CD14-positive monocyte (primary cell): ENCODE measurements around the gene DES. TPM values are rescaled to one million over a fixed set of nuclear protein-coding genes. Genes with fewer than 3 reads are reported as not detected.

Experiments used
- DNase-seq, 3 donors: peaks; one replicate each; pipeline ENCODE4 v3.0.0-alpha.2; 2011 to 2022
- H2AFZ ChIP-seq: 2 replicates; pipeline ENCODE4 v1.6.0; 2012; ENCODE audit warnings: mild to moderate bottlenecking, low read depth, low read length, inconsistent platforms; ENCODE audit not compliant: insufficient read depth, poor library complexity, severe bottlenecking
- H3K27ac ChIP-seq, 2 donors: 1 replicate in 1 of 2; 2 replicates in 1 of 2; pipeline ENCODE4 v1.5.1; 2012 to 2013; ENCODE audit warnings: low read length in 2 of 2, control low read depth in 1 of 2, inconsistent platforms in 1 of 2, low read depth in 1 of 2, mild to moderate bottlenecking in 1 of 2
- H3K27me3 ChIP-seq, 2 donors: one replicate each; pipeline versions ENCODE4 v1.6.0 to v1.6.1; 2011 to 2013; ENCODE audit warnings: low read length in 2 of 2; ENCODE audit not compliant: control insufficient read depth in 2 of 2, insufficient read depth in 2 of 2
- H3K36me3 ChIP-seq, 2 donors: replicated peaks in 1 of 2; 1 replicate in 1 of 2; 2 replicates in 1 of 2; pipeline versions ENCODE4 v1.5.1 to v1.6.1; 2012 to 2013; ENCODE audit warnings: low read length in 2 of 2, control low read depth in 1 of 2, inconsistent platforms in 1 of 2, mild to moderate bottlenecking in 1 of 2; ENCODE audit not compliant: insufficient read depth in 2 of 2, control insufficient read depth in 1 of 2
- H3K4me1 ChIP-seq, 2 donors: 1 replicate in 1 of 2; 2 replicates in 1 of 2; pipeline versions ENCODE4 v1.5.1 to v1.6.1; 2012 to 2013; ENCODE audit warnings: low read length in 2 of 2, control low read depth in 1 of 2, inconsistent platforms in 1 of 2, mild to moderate bottlenecking in 1 of 2, moderate library complexity in 1 of 2; ENCODE audit not compliant: insufficient read depth in 2 of 2, control insufficient read depth in 1 of 2
- H3K4me2 ChIP-seq: replicated peaks from 2 replicates; pipeline ENCODE3; 2012; ENCODE audit warnings: low read length, moderate library complexity, mild to moderate bottlenecking; ENCODE audit not compliant: poor library complexity, severe bottlenecking; ENCODE audit errors: extremely low read depth
- H3K4me3 ChIP-seq, 3 experiments: fragments of 200-600 bp in 1 of 3; sonication (generic) in 1 of 3; replicated peaks in 1 of 3; 1 replicate in 2 of 3; 2 replicates in 1 of 3; pipeline ENCODE4 v1.5.1; 2011 to 2013; ENCODE audit warnings: low read length in 3 of 3, mild to moderate bottlenecking in 3 of 3, control low read depth in 2 of 3, low read depth in 2 of 3, inconsistent platforms in 1 of 3, moderate library complexity in 1 of 3
- H3K79me2 ChIP-seq: 2 replicates; pipeline ENCODE4 v1.6.0; 2012; ENCODE audit warnings: mild to moderate bottlenecking, control low read depth, inconsistent platforms, low read length, moderate library complexity; ENCODE audit not compliant: insufficient read depth
- H3K9ac ChIP-seq: 2 replicates; pipeline ENCODE4 v1.6.0; 2017; ENCODE audit warnings: low read length, mild to moderate bottlenecking; ENCODE audit not compliant: insufficient read depth, poor library complexity, severe bottlenecking
- H3K9me3 ChIP-seq, 2 donors: replicated peaks in 1 of 2; 1 replicate in 1 of 2; 2 replicates in 1 of 2; pipeline versions ENCODE4 v1.5.1 to v1.6.1; 2012 to 2013; ENCODE audit warnings: low read length in 2 of 2, control low read depth in 1 of 2; ENCODE audit not compliant: control insufficient read depth in 1 of 2, insufficient read depth in 1 of 2
- H4K20me1 ChIP-seq: 2 replicates; pipeline ENCODE4 v1.6.0; 2012; ENCODE audit warnings: mild to moderate bottlenecking, low read length, control low read depth, moderate library complexity; ENCODE audit not compliant: insufficient read depth
- H3K27ac Mint-ChIP-seq, 7 donors: one replicate each; pipeline ENCODE4 v1.8.0; 2020; ENCODE audit warnings: mild to moderate bottlenecking in 7 of 7, mixed read lengths in 7 of 7, moderate library complexity in 6 of 7, inconsistent platforms in 2 of 7
- H3K27me3 Mint-ChIP-seq, 3 donors: one replicate each; pipeline ENCODE4 v1.8.0; 2021 to 2022; ENCODE audit warnings: low read depth in 3 of 3, mild to moderate bottlenecking in 3 of 3, mixed read lengths in 3 of 3, moderate library complexity in 3 of 3, inconsistent platforms in 1 of 3
- H3K36me3 Mint-ChIP-seq, 2 donors: one replicate each; pipeline ENCODE4 v1.8.0; 2020; ENCODE audit warnings: mixed read lengths in 2 of 2, inconsistent platforms in 1 of 2, mild to moderate bottlenecking in 1 of 2
- H3K4me1 Mint-ChIP-seq: one replicate; pipeline ENCODE4 v1.8.0; 2020; ENCODE audit warnings: mild to moderate bottlenecking, mixed read lengths
- H3K4me3 Mint-ChIP-seq, 2 donors: one replicate each; pipeline ENCODE4 v1.8.0; 2020; ENCODE audit warnings: mild to moderate bottlenecking in 2 of 2, mixed read lengths in 2 of 2, moderate library complexity in 1 of 2
- H3K9me3 Mint-ChIP-seq, 7 donors: one replicate each; pipeline ENCODE4 v1.8.0; 2020 to 2022; ENCODE audit warnings: mixed read lengths in 7 of 7, mild to moderate bottlenecking in 6 of 7, moderate library complexity in 6 of 7, inconsistent platforms in 2 of 7
- WGBS: methylation state at CpG from one replicate; pipeline ENCODE4 v1.1.5; 2013; ENCODE audit warnings: missing lambda C conversion rate; ENCODE audit not compliant: insufficient coverage; 5-methylcytosine and 5-hydroxymethylcytosine counted together
- intact Hi-C, 2 donors: fragments of 100-400 bp; cut with micrococcal nuclease; formaldehyde crosslinking; loops; one replicate each; pipeline versions ENCODE4 v1.15.0 to v1.15.1; 2023
- polyA plus RNA-seq, 3 donors: library from polyadenylated mRNA; depleted of rRNA in 1 of 3; unstranded in 2 of 3; stranded (reverse) in 1 of 3; fragments of 300-500 nt in 2 of 3; fragments of >200 nt in 1 of 3; fragmentation: Illumina TruSeq in 2 of 3; gene quantifications; 1 replicate in 2 of 3; 2 replicates in 1 of 3; pipeline ENCODE4 v1.2.3, GENCODE V29; 2012 to 2021
- TF ChIP-seq, protein P1 (sequence below): fragments of 200-600 bp; IDR thresholded peaks from one replicate; pipeline ENCODE4 v1.8.0; 2022; ENCODE audit warnings: antibody characterized with exemption, mild to moderate bottlenecking

The DES gene
- polyA plus RNA-seq, 3 donors = 2.4 to 4.0 (median 2.4) TPM

DNA sequence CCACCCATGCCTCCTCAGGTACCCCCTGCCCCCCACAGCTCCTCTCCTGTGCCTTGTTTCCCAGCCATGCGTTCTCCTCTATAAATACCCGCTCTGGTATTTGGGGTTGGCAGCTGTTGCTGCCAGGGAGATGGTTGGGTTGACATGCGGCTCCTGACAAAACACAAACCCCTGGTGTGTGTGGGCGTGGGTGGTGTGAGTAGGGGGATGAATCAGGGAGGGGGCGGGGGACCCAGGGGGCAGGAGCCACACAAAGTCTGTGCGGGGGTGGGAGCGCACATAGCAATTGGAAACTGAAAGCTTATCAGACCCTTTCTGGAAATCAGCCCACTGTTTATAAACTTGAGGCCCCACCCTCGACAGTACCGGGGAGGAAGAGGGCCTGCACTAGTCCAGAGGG, 803 bp upstream of the DES start:
- no peak overlapping the region for H3K4me3 Mint-ChIP-seq
- no peaks in the 10 kb centered on the region for H3K36me3 Mint-ChIP-seq
- Histone ChIP-seq H3K4me1 (peaks cover 21 to 36% of the 10 kb centered on the region in 2 donors), H4K20me1 (no peaks in the 10 kb centered on the region), H3K79me2 (no peaks in the 10 kb centered on the region), H3K9me3 (peaks cover under 1 to 2% of the 10 kb centered on the region in 2 donors), H3K27ac (no peak overlapping the region), H3K36me3 (no peaks in the 10 kb centered on the region), H3K4me3 (no peak overlapping the region), H3K9ac (no peak overlapping the region), H3K27me3 (peaks cover 11 to 48% of the 10 kb centered on the region in 2 donors), H3K4me2 (no peak overlapping the region), H2AFZ (no peak overlapping the region)
- peaks cover 27% of the 10 kb centered on the region for H3K4me1 Mint-ChIP-seq
- 100% methylated on average over 3 of the region's 9 CpGs for WGBS
- TF ChIP-seq, protein P1, sequence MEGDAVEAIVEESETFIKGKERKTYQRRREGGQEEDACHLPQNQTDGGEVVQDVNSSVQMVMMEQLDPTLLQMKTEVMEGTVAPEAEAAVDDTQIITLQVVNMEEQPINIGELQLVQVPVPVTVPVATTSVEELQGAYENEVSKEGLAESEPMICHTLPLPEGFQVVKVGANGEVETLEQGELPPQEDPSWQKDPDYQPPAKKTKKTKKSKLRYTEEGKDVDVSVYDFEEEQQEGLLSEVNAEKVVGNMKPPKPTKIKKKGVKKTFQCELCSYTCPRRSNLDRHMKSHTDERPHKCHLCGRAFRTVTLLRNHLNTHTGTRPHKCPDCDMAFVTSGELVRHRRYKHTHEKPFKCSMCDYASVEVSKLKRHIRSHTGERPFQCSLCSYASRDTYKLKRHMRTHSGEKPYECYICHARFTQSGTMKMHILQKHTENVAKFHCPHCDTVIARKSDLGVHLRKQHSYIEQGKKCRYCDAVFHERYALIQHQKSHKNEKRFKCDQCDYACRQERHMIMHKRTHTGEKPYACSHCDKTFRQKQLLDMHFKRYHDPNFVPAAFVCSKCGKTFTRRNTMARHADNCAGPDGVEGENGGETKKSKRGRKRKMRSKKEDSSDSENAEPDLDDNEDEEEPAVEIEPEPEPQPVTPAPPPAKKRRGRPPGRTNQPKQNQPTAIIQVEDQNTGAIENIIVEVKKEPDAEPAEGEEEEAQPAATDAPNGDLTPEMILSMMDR = no peak
- intact Hi-C loops = no loop called here
- no peak overlapping the region for H3K27ac Mint-ChIP-seq
- peaks cover 0 to 14% (median 9%) of the 10 kb centered on the region in 7 donors for H3K9me3 Mint-ChIP-seq
- no peak for DNase-seq
- H3K27me3 Mint-ChIP-seq = peaks cover 50 to 64% (median 52%) of the 10 kb centered on the region in 3 donors

GRCh38 chr2:219419012-219419324, 791 bp downstream of the DES start:
- Histone ChIP-seq H3K4me2 (peak overlapping the region; percentile 49), H3K36me3 (no peaks in the 10 kb centered on the region), H2AFZ (peak overlapping the region; percentile 53), H4K20me1 (no peaks in the 10 kb centered on the region), H3K79me2 (no peaks in the 10 kb centered on the region), H3K4me1 (peaks cover 21 to 36% of the 10 kb centered on the region in 2 donors), H3K9ac (peak overlapping the region; percentile 4), H3K27me3 (peaks cover 9 to 40% of the 10 kb centered on the region in 2 donors), H3K27ac (no peak overlapping the region), H3K4me3 (peak overlapping the region in 1 of 3 experiments; percentile 42), H3K9me3 (no peaks in the 10 kb centered on the region)
- peaks cover 46 to 62% (median 53%) of the 10 kb centered on the region in 3 donors for H3K27me3 Mint-ChIP-seq
- H3K4me1 Mint-ChIP-seq = peaks cover 27% of the 10 kb centered on the region
- TF ChIP-seq, protein P1 = no peak
- H3K27ac Mint-ChIP-seq = peak overlapping the region in 1 of 7 donors; percentile 76
- intact Hi-C loops = no loop called here
- H3K9me3 Mint-ChIP-seq = peaks cover 0 to 4% (median 2%) of the 10 kb centered on the region in 7 donors
- WGBS = 43% methylated on average over 10 of the region's 12 CpGs
- DNase-seq = no peak
- H3K36me3 Mint-ChIP-seq = no peaks in the 10 kb centered on the region
- H3K4me3 Mint-ChIP-seq = peak overlapping the region in 1 of 2 donors; percentile 80
